MM.1S (cell line): Measurements from ENCODE around the gene SP100.

Experiments used
- EZH2 ChIP-seq: fragments of 300-600 bp; sonication (generic); optimal IDR thresholded peaks from 2 replicates; pipeline ENCODE3; 2017; ENCODE audit warnings: low read depth, mild to moderate bottlenecking, antibody characterized with exemption, low read length, mixed read lengths
- EZH2phosphoT487 ChIP-seq: fragments of 300-600 bp; sonication (generic); IDR thresholded peaks from 2 replicates; pipeline ENCODE4 v1.6.1; 2018; ENCODE audit warnings: antibody characterized with exemption, low read length
- TF ChIP-seq, protein P1 (sequence below): fragments of 300-600 bp; sonication (generic); IDR thresholded peaks from 2 replicates; pipeline ENCODE4 v1.5.1; 2016; ENCODE audit warnings: antibody characterized with exemption, low read length, mixed read lengths

DNA sequence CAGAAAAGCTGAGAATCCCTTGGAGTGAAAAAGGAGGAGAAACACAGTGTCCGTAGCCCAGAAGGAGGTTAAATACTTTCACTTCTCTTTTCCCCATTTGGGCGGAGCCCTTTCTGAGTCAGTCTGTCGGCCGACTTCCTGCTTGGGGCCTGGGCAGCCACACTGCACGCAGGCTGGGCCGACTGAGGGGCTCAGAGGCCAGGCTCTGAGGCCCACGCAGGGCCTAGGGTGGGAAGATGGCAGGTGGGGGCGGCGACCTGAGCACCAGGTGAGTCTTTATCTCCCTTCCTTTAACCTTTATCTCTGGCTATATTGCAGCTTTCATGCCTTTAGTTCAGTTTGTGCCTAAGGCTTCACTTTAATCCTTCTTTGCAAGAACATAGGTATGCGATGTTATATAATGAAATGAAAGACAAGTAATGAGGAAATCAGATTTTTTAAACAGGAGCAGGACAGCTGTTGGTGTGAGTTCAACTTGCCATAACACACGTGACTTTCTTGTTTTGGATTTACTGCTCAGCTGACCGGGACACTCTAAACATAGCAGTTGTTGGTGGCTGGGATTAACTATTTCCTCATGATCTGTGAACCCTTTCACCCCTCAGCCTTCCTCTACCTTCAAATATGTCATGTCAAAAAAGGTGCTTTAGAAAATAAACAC lies at the start of gene SP100:
- TF ChIP-seq, protein P1, sequence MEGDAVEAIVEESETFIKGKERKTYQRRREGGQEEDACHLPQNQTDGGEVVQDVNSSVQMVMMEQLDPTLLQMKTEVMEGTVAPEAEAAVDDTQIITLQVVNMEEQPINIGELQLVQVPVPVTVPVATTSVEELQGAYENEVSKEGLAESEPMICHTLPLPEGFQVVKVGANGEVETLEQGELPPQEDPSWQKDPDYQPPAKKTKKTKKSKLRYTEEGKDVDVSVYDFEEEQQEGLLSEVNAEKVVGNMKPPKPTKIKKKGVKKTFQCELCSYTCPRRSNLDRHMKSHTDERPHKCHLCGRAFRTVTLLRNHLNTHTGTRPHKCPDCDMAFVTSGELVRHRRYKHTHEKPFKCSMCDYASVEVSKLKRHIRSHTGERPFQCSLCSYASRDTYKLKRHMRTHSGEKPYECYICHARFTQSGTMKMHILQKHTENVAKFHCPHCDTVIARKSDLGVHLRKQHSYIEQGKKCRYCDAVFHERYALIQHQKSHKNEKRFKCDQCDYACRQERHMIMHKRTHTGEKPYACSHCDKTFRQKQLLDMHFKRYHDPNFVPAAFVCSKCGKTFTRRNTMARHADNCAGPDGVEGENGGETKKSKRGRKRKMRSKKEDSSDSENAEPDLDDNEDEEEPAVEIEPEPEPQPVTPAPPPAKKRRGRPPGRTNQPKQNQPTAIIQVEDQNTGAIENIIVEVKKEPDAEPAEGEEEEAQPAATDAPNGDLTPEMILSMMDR: no peak
- no peak for TF ChIP-seq EZH2phosphoT487
- TF ChIP-seq EZH2: no peak
